Right cardiac atrium (tissue), 5 donors: ENCODE data around the gene TAX1BP3. TPM values are rescaled to one million over a fixed set of nuclear protein-coding genes. Genes with fewer than 3 reads are reported as not detected.
A peak's percentile ranks its signal among the peaks of the same experiment; 100 is the strongest.

Experiments
- ATAC-seq, 2 donors: fragments of 200-7000 bp; cut with Tn5 transposase; one replicate each; pipeline versions ENCODE4 v1.8.0 to v1.9.1; 2020; ENCODE audit warnings: moderate library complexity in 2 of 2, mild to moderate bottlenecking in 1 of 2
- DNase-seq, 3 donors: peaks; one replicate each; pipeline ENCODE4 v3.0.0-alpha.2; 2020
- H3K27ac ChIP-seq: one replicate; pipeline ENCODE4 v1.5.1; 2013; ENCODE audit warnings: mild to moderate bottlenecking, low read length, control low read depth, moderate library complexity
- H3K27me3 ChIP-seq: one replicate; pipeline ENCODE4 v1.6.1; 2013; ENCODE audit not compliant: control insufficient read depth, insufficient read depth
- H3K4me1 ChIP-seq: one replicate; pipeline ENCODE4 v1.6.1; 2013; ENCODE audit warnings: low read length; ENCODE audit not compliant: control insufficient read depth, insufficient read depth
- H3K4me3 ChIP-seq: one replicate; pipeline ENCODE4 v1.5.1; 2013; ENCODE audit warnings: low read length, control low read depth
- H3K9me3 ChIP-seq: one replicate; pipeline ENCODE4 v1.6.1; 2013; ENCODE audit warnings: low read length; ENCODE audit not compliant: control insufficient read depth
- WGBS: extraction: QIAGEN DNeasy Blood & Tissue Kit; methylation state at CpG from one replicate; pipeline ENCODE4 v1.1.7; 2013; 5-methylcytosine and 5-hydroxymethylcytosine counted together
- intact Hi-C, 4 donors: fragments of 100-400 bp; cut with DNase I; formaldehyde crosslinking; loops; one replicate each; pipeline versions ENCODE4 v1.11.0 to v1.14.0; 2022 to 2023
- polyA plus RNA-seq: library from polyadenylated mRNA; stranded (reverse); fragments of 200-250 nt; gene quantifications from one replicate; pipeline ENCODE4 v1.2.3, GENCODE V29; 2013
- total RNA-seq, 4 donors: library from RNA; stranded (reverse); fragmentation: NEBNext Ultra II Directional; extraction: Animal tissue kit (Norgen Biotek cat#: 25700); gene quantifications; one replicate each; pipeline ENCODE4 v1.2.1, GENCODE V29; 2021
- donor health status: healthy with polysubstance abuse.
- donor health status: DM: no; HTN: yes; CAD: no.
- donor health status: DM: no; HTN: no; CAD: no.
- donor health status: DM: no; HTN: yes; CAD: no; lungs with severe emphysema.
- donor health status: DM: yes; HTN: yes; CAD: no.

TAX1BP3 gene
- total and polyA plus RNA-seq, 5 donors = 156 to 248 (median 184) TPM

DNA sequence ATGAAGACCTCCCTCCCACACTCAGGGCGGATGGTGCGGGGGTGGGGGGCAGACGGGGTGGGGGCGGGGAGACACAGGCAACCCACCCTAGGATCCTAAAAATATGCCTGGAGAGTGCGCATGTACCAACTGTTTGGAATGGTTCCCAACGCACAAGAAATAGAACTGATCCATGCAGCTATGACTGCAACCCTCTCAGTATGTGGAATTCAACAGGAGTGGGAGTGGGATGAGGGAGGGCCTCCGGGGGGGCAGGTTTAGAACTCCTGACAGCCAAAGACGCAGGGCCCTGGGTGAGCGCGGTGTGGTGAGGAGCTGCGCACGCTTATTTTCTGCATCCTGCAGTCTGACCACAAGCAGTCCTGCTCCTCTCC, 28.7 kb upstream of the TAX1BP3 start:
- no peak overlapping the region for H3K27ac ChIP-seq
- DNase-seq = no peak
- no peak overlapping the region for H3K4me3 ChIP-seq
- intact Hi-C loops = no loop called here
- H3K27me3 ChIP-seq = no peaks in the 10 kb centered on the region
- WGBS = 47% methylated on average over 12 of the region's 12 CpGs
- no peaks in the 10 kb centered on the region for H3K9me3 ChIP-seq
- ATAC-seq = peak in 1 of 2 donors; percentile 22
- no peaks in the 10 kb centered on the region for H3K4me1 ChIP-seq

DNA sequence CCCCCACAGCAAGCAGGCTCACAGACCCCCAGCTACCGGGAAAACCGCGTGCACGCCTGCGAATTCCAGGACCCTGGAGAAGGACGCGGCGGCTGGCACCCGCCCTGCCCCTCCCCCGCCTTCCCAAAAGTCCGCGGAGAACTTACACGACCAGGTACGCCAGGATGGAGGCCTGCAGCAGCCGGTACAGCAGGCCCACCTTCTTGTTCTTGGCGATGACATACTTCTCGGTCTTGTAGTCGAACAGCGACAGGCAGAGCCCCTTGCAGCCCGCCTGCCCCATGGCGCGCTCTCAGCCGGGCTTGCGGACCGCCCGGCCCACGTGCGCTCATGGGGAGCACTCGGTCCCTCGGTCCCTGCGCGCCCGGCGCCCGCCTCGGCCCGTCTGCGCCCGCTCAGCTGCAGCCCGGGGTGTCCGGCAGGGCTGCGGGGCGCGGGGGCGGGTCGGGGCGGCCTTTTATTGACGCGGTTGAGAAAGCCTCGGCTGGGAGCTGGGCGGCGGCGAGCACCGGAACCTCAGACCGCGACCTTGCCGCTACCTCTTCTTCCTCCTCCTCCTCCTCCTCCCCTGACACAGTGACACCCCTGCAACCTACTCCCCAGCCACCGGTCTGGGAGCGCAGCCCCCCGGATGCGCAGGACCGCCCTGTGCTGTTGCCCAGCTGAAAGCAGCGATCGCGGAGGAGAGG, 27.5 kb upstream of the TAX1BP3 start, which contains the start of gene P2RX5:
TSS of gene P2RX5 (minus strand) at position 433 of the 689 bp plus-strand sequence. CDS start at position 283, 150 bp downstream.
- H3K27ac ChIP-seq = peak within 1 kb of the TSS; percentile 38
- intact Hi-C loops = no loop called here

GRCh38 chr17:3695129-3695722, 26.8 kb upstream of the TAX1BP3 start:
- Histone ChIP-seq H3K4me1 (no peaks in the 10 kb centered on the region), H3K9me3 (no peaks in the 10 kb centered on the region), H3K27ac (peak overlapping the region; percentile 28), H3K4me3 (peak overlapping the region; percentile 53), H3K27me3 (no peaks in the 10 kb centered on the region)
- ATAC-seq = peak; percentile 79 to 80
- 6% methylated on average over 17 of the region's 17 CpGs for WGBS
- peak; percentile 57 to 74 (median 63) for DNase-seq
- intact Hi-C loops = no loop called here

More for the DNA sequence above, 27.5 kb upstream of the TAX1BP3 start, which contains the start of gene P2RX5:
- ATAC-seq (peak; percentile 28 to 52), DNase-seq (peak in 1 of 3 donors; percentile 66)
- no peaks in the 10 kb centered on the region for H3K9me3 ChIP-seq
- H3K4me1 ChIP-seq = no peaks in the 10 kb centered on the region
- 1% methylated on average over 65 of the region's 65 CpGs for WGBS
- no peaks in the 10 kb centered on the region for H3K27me3 ChIP-seq
- H3K4me3 ChIP-seq = peak within 1 kb of the TSS; percentile 53

GRCh38 chr17:3693829-3694231, 25.5 kb upstream of the TAX1BP3 start:
- Histone ChIP-seq H3K27me3 (no peaks in the 10 kb centered on the region), H3K4me3 (no peak overlapping the region), H3K4me1 (no peaks in the 10 kb centered on the region), H3K9me3 (no peaks in the 10 kb centered on the region), H3K27ac (no peak overlapping the region)
- no peak for DNase-seq
- ATAC-seq = no peak
- WGBS = 76% methylated on average over 9 of the region's 9 CpGs
- intact Hi-C loops = no loop called here

DNA sequence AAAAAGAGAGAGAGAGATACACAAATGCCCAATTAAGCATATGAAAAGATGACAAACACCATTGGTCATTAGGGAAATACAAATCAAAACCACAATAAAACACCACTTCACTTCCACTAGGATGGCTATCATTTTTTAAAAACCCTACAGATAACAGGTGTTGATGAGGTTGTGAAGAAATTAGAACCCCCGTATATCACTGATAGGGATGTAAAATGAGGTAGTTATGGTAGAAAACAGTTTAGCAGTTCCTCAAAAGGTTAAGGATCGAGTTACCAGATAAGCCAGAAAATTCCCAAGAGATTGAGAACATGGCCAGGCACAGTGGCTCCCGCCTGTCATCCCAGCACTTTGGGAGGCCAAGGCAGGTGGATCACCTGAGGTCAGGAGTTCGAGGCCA, 24.8 kb upstream of the TAX1BP3 start:
- Histone ChIP-seq H3K27ac (no peak overlapping the region), H3K9me3 (no peaks in the 10 kb centered on the region), H3K27me3 (no peaks in the 10 kb centered on the region), H3K4me3 (no peak overlapping the region), H3K4me1 (no peaks in the 10 kb centered on the region)
- intact Hi-C loops = no loop called here
- DNase-seq (no peak), ATAC-seq (no peak)
- WGBS = 49% methylated on average over 4 of the region's 4 CpGs

- no peak overlapping the region for H3K4me3 ChIP-seq
- no peak overlapping the region for H3K27ac ChIP-seq
- H3K9me3 ChIP-seq = no peaks in the 10 kb centered on the region
- no peak for ATAC-seq
- no peaks in the 10 kb centered on the region for H3K4me1 ChIP-seq
- intact Hi-C loops = no loop called here
- 82% methylated on average over 9 of the region's 9 CpGs for WGBS
- no peak for DNase-seq
- no peaks in the 10 kb centered on the region for H3K27me3 ChIP-seq
Measured at GRCh38 chr17:3692346-3692745, 24.0 kb upstream of the TAX1BP3 start.

- no peak overlapping the region for H3K4me3 ChIP-seq
- intact Hi-C loops = no loop called here
- 62% methylated on average over 16 of the region's 16 CpGs for WGBS
- no peak for ATAC-seq
- H3K27ac ChIP-seq = no peak overlapping the region
- DNase-seq = no peak
- H3K27me3 ChIP-seq = no peaks in the 10 kb centered on the region
- H3K9me3 ChIP-seq = no peaks in the 10 kb centered on the region
- H3K4me1 ChIP-seq = no peaks in the 10 kb centered on the region
Measured at GRCh38 chr17:3691617-3692067, 23.3 kb upstream of the TAX1BP3 start.

- intact Hi-C loops = no loop called here
- Histone ChIP-seq H3K27ac (no peak overlapping the region), H3K4me3 (no peak overlapping the region), H3K9me3 (no peaks in the 10 kb centered on the region), H3K4me1 (no peaks in the 10 kb centered on the region), H3K27me3 (no peaks in the 10 kb centered on the region)
- ATAC-seq (no peak), DNase-seq (no peak)
- WGBS = 70% methylated on average over 22 of the region's 22 CpGs
Measured at GRCh38 chr17:3690094-3690715, 21.8 kb upstream of the TAX1BP3 start.

GRCh38 chr17:3689262-3690093, 21.1 kb upstream of the TAX1BP3 start:
- DNase-seq (no peak), ATAC-seq (no peak)

GRCh38 chr17:3688852-3689261, 20.5 kb upstream of the TAX1BP3 start:
- no peaks in the 10 kb centered on the region for H3K9me3 ChIP-seq
- H3K4me3 ChIP-seq = no peak overlapping the region
- intact Hi-C loops = no loop called here
- no peak overlapping the region for H3K27ac ChIP-seq
- ATAC-seq = peak; percentile 26 to 42
- H3K27me3 ChIP-seq = no peaks in the 10 kb centered on the region
- no peaks in the 10 kb centered on the region for H3K4me1 ChIP-seq
- no peak for DNase-seq
- 73% methylated on average over 14 of the region's 14 CpGs for WGBS

More at GRCh38 chr17:3689262-3690093, 21.1 kb upstream of the TAX1BP3 start:
- Histone ChIP-seq H3K4me1 (no peaks in the 10 kb centered on the region), H3K27ac (no peak overlapping the region), H3K9me3 (no peaks in the 10 kb centered on the region), H3K27me3 (no peaks in the 10 kb centered on the region), H3K4me3 (no peak overlapping the region)
- intact Hi-C loops = no loop called here
- WGBS = 86% methylated on average over 41 of the region's 44 CpGs
